Endothelial cell (in vitro differentiated cells): ENCODE data around the gene CPXM1. TPM values are rescaled to one million over a fixed set of nuclear protein-coding genes. Genes with fewer than 3 reads are reported as not detected.

ENCODE experiments used
- DNase-seq: peaks from one replicate; pipeline ENCODE4 v3.0.0; 2021; ENCODE audit warnings: low spot score
- H3K27ac Mint-ChIP-seq: one replicate; pipeline ENCODE4 v1.8.0; 2021; ENCODE audit warnings: mixed read lengths, inconsistent platforms; ENCODE audit not compliant: unreplicated experiment
- H3K27me3 Mint-ChIP-seq: one replicate; pipeline ENCODE4 v1.8.0; 2021; ENCODE audit warnings: mild to moderate bottlenecking, moderate library complexity, mixed read lengths, inconsistent platforms; ENCODE audit not compliant: unreplicated experiment
- H3K36me3 Mint-ChIP-seq: one replicate; pipeline ENCODE4 v1.8.0; 2021; ENCODE audit warnings: mild to moderate bottlenecking, low read depth, mixed read lengths, inconsistent platforms; ENCODE audit not compliant: unreplicated experiment
- H3K4me1 Mint-ChIP-seq: one replicate; pipeline ENCODE4 v1.8.0; 2021; ENCODE audit warnings: mild to moderate bottlenecking, mixed read lengths, inconsistent platforms; ENCODE audit not compliant: unreplicated experiment
- H3K4me3 Mint-ChIP-seq: one replicate; pipeline ENCODE4 v1.8.0; 2021; ENCODE audit warnings: mild to moderate bottlenecking, mixed read lengths, inconsistent platforms; ENCODE audit not compliant: unreplicated experiment
- H3K9me3 Mint-ChIP-seq: one replicate; pipeline ENCODE4 v1.8.0; 2021; ENCODE audit warnings: mixed read lengths, inconsistent platforms; ENCODE audit not compliant: unreplicated experiment
- CTCF ChIP-seq: fragments of 200-600 bp; sonication (generic); IDR thresholded peaks from one replicate; pipeline ENCODE4 v1.5.0; 2021; ENCODE audit warnings: antibody characterized with exemption; ENCODE audit not compliant: unreplicated experiment
- total RNA-seq: library from RNA; stranded (reverse); fragmentation: NEBNext Ultra II Directional; extraction: Animal tissue kit (Norgen Biotek cat#: 25700); gene quantifications from one replicate; pipeline ENCODE4 v1.2.1, GENCODE V29; 2021; ENCODE audit not compliant: unreplicated experiment

The CPXM1 gene
- total RNA-seq, 1 donor from 2014 or later: 139 TPM

GRCh38 chr20:2799688-2800520, 523 bp downstream of the CPXM1 start:
- DNase-seq: no peak
- Mint-ChIP-seq H3K36me3 (peaks cover 30% of the 10 kb centered on the region), H3K4me1 (peaks cover 31% of the 10 kb centered on the region), H3K9me3 (no peaks in the 10 kb centered on the region), H3K4me3 (peak overlapping the region; percentile 99), H3K27ac (peak overlapping the region; percentile 92), H3K27me3 (peaks cover 20% of the 10 kb centered on the region)
- TF ChIP-seq CTCF: no peak

- DNase-seq: no peak
- Mint-ChIP-seq H3K9me3 (no peaks in the 10 kb centered on the region), H3K4me3 (peak overlapping the region; percentile 99), H3K27ac (peak overlapping the region; percentile 92), H3K36me3 (peaks cover 30% of the 10 kb centered on the region), H3K27me3 (peaks cover 19% of the 10 kb centered on the region), H3K4me1 (peaks cover 28% of the 10 kb centered on the region)
- TF ChIP-seq CTCF: no peak
These were observed 1.2 kb downstream of the CPXM1 start for GRCh38 chr20:2799271-2799670.

GRCh38 chr20:2798814-2799213, 1.6 kb downstream of the CPXM1 start:
- peaks cover 27% of the 10 kb centered on the region for H3K4me1 Mint-ChIP-seq
- H3K9me3 Mint-ChIP-seq: no peaks in the 10 kb centered on the region
- DNase-seq: no peak
- peak overlapping the region; percentile 92 for H3K27ac Mint-ChIP-seq
- peak overlapping the region; percentile 99 for H3K4me3 Mint-ChIP-seq
- peaks cover 28% of the 10 kb centered on the region for H3K36me3 Mint-ChIP-seq
- TF ChIP-seq CTCF: no peak
- H3K27me3 Mint-ChIP-seq: peaks cover 19% of the 10 kb centered on the region

- Mint-ChIP-seq H3K27me3 (peaks cover 19% of the 10 kb centered on the region), H3K4me1 (peaks cover 27% of the 10 kb centered on the region), H3K4me3 (peak overlapping the region; percentile 99), H3K27ac (no peak overlapping the region), H3K9me3 (no peaks in the 10 kb centered on the region), H3K36me3 (peaks cover 26% of the 10 kb centered on the region)
- TF ChIP-seq CTCF: no peak
- DNase-seq: no peak
These were observed 2.2 kb downstream of the CPXM1 start for GRCh38 chr20:2798095-2798805.
